D721Med (cell line): Measurements from ENCODE around the gene FRAT1.

Experiments
- DNase-seq: peaks from one replicate; pipeline ENCODE4 v3.0.0; 2011; ENCODE audit warnings: low spot score; ENCODE audit not compliant: insufficient read length
- FAIRE-seq: peaks from 2 replicates; lab custom pipeline; 2011; peaks lifted over from hg19 to GRCh38; lab: Jason Lieb, UNC
- TF ChIP-seq, protein P1 (sequence below): IDR thresholded peaks from 2 replicates; pipeline ENCODE4 v1.5.1; 2012; ENCODE audit warnings: mild to moderate bottlenecking, control low read depth; ENCODE audit not compliant: insufficient read depth; ENCODE audit errors: missing control alignments

FRAT1 gene

DNA sequence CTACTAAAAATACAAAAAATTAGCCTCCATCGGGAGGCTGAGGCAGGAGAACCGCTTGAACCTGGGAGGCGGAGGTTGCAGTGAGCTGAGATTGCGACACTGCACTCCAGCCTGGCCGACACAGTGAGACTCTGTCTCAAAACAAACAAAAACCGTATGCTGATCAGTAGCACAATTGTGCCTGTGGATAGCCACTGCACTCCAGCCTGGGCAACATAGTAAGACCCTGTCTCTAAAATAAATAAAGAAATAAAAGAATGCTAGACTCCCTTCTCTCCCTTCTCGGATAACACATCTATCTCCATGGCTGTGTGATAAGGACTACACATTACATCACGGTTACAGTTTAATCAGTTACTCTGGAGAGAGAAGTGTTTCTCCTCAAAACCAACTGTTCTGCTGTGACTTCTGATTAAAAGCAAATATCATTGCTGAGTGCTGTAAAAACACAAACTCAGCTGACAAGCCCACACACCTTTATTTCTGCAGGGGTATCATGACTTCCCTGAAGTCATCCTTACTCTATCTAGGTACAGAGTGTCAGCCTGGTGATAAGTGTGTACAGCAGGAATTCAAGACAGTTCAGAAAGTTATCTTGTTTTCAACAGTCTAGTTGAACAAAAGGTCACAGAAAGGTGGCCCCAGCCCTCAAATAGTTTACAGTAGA lies 21.4 kb upstream of the FRAT1 start:
- no peak for FAIRE-seq

DNA sequence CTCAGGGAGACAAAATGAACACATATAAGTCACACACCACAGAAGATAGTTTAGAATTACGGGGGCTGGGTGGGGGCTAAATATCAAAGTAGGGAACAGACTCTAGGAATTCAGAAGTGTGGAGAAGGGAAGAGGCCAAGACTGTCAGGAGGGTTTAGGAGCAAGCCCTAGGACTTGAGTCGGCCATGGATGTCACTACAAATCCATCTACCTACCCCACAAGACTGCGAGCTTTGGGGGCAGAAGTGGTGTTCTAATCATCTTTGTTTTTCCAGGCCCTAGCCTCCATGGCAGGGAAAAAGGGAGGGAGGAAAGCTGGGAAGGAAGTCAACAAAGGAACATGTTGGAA lies 20.9 kb upstream of the FRAT1 start:
- TF ChIP-seq, protein P1, sequence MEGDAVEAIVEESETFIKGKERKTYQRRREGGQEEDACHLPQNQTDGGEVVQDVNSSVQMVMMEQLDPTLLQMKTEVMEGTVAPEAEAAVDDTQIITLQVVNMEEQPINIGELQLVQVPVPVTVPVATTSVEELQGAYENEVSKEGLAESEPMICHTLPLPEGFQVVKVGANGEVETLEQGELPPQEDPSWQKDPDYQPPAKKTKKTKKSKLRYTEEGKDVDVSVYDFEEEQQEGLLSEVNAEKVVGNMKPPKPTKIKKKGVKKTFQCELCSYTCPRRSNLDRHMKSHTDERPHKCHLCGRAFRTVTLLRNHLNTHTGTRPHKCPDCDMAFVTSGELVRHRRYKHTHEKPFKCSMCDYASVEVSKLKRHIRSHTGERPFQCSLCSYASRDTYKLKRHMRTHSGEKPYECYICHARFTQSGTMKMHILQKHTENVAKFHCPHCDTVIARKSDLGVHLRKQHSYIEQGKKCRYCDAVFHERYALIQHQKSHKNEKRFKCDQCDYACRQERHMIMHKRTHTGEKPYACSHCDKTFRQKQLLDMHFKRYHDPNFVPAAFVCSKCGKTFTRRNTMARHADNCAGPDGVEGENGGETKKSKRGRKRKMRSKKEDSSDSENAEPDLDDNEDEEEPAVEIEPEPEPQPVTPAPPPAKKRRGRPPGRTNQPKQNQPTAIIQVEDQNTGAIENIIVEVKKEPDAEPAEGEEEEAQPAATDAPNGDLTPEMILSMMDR, result no peak
- DNase-seq (no peak), FAIRE-seq (no peak)

More for the DNA sequence above, 21.4 kb upstream of the FRAT1 start:
- no peak for DNase-seq
- TF ChIP-seq, protein P1, result no peak

DNA sequence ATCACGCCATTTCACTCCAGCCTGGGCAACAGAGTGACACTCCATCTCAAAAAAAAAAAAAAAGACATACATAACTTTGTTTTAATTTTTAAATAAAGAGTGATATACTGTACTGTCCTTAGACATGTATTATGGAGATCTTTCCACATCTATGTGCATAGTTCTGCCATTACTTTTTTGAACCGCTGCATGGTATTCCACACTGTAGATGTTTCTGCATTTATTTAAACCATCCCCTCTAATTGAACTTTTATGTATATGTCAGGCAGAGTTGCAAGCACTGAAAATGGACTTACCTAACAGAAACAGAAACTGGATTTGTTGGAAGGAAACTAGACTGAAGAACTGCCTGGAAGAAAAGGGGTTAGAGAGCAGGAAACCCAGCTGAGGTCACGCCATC lies 18.1 kb upstream of the FRAT1 start:
- FAIRE-seq (no peak), DNase-seq (no peak)
- TF ChIP-seq, protein P1, result no peak

DNA sequence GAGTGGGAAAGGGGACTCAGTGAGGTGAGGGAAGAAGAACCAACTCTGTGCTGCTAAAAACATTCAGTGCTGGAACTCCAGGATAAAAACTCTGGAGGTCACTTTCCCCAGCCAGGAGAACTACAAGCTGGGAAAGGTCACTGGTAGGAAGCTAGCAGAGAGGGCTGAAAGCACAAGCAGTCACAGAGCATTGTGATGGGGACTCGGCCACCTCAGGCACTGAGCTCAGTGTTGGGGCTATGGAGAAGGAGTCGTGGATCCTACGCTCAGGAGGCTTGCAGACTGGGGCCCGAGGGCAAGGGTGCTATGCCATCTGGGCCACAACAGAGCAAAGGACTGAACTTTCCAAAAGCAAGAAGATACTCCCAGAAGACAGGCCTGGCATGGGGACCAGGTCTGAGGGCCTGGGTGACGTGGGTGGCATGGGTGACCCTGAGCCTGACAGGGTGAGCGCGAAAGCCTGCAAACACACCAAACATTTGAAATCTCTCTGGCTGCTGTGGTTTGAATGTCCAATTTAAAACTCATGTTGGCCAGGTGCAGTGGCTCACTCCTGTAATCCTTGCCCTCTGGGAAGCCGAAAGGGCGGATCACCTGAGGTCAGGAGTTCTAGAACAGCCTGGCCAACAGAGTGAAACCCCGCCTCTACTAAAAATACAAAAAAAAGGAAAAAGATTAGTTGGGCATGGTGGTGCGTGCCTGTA lies 16.8 kb upstream of the FRAT1 start:
- no peak for DNase-seq
- TF ChIP-seq, protein P1, result no peak
- no peak for FAIRE-seq

DNA sequence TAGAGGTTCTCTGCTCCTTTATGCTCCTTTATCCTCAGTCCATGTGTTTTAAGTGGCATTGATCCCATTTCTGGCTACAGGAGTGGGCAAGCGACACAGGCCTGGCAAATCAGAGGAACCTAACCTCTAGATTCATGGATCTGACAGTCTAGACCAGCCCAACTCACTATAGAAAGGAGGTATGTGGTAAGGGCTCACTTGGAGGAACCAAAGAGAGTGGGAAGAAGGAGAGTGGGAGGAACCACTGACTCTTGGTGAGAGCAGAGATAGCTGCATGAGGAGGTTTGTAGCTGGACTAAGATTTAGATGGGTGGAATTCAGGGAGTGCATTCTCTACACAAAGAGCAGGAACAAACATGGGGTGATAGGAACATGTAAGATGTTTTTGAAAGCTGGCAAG lies 11.6 kb upstream of the FRAT1 start:
- no peak for DNase-seq
- FAIRE-seq, result no peak
- TF ChIP-seq, protein P1, result no peak

DNA sequence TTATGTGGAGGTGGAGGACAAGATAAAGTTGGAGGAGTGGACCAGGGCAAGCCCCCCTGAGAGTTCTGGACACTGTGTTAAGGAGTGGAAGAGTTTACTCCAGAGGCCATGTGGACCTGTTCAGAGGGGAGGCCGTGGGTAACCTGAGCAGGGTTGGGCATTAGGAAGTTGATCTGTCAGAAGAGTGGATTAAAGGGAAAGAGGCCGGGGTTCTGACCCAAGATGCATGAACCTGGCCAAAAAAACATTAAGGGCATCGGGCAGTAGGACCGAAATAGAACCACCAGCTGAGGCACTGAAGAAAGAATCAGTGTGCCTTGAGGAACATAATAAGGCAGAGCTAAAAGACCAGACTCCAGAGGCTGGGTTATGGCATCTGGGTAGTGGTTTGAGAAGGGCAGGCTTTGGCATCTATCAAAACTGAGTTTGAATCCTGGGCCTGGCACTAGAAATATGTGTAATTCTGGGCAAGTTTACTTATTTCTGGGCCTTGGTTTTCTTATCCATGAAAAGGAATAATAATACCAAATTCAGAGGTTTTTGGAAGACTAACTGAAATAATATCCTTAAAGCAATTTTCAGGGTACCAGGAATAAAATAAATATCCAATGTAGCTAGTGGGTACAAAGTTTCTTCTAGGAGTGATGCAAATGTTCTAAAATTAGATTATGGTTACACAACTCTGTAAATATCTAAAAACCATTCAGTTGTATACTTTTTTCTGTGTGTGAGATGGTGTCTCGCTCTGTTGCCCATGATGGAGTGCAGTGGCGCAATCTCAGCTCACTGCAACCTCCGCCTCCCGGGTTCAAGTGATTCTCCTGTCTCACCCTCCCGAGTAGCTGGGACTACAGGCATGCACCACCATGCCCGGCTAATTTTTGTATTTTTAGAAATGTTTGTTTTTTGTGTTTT lies 10.9 kb upstream of the FRAT1 start:
- TF ChIP-seq, protein P1, result no peak
- no peak for DNase-seq
- no peak for FAIRE-seq
